H1 (cell line): ENCODE data around the gene YWHAG. TPM values are rescaled to one million over a fixed set of nuclear protein-coding genes. Genes with fewer than 3 reads are reported as not detected.
A peak's percentile ranks its signal among the peaks of the same experiment; 100 is the strongest.

Experiments used
- ASH2L ChIP-seq: fragments of 200-600, 300-600 bp; sonication (generic); IDR thresholded peaks from one replicate; pipeline ENCODE4 v1.7.1; 2017; ENCODE audit warnings: low read length
- ATF3 ChIP-seq: IDR thresholded peaks from 2 replicates; pipeline ENCODE4 v1.6.1; 2011; ENCODE audit warnings: low read depth, mild to moderate bottlenecking, low read length; ENCODE audit not compliant: insufficient read depth
- BACH1 ChIP-seq: IDR thresholded peaks from 2 replicates; pipeline ENCODE4 v1.6.1; 2012; ENCODE audit warnings: low read length, improper control_type of control experiment
- BCL11A ChIP-seq, 2 experiments: IDR thresholded peaks; one replicate each; pipeline ENCODE4 v1.6.1; 2011; ENCODE audit warnings: low read depth in 2 of 2, low read length in 2 of 2, mild to moderate bottlenecking in 2 of 2
- CHD2 ChIP-seq: IDR thresholded peaks from 2 replicates; pipeline ENCODE4 v1.6.1; 2012; ENCODE audit warnings: low read length, improper control_type of control experiment
- CTCF ChIP-seq, 3 experiments: IDR thresholded peaks; 1 replicate in 2 of 3; 2 replicates in 1 of 3; pipeline versions ENCODE4 v1.5.1 to v1.6.1; 2011; ENCODE audit warnings: low read length in 3 of 3, mild to moderate bottlenecking in 3 of 3, inconsistent platforms in 2 of 3, low read depth in 1 of 3, moderate library complexity in 1 of 3; ENCODE audit not compliant: insufficient read depth in 1 of 3; ENCODE audit errors: control extremely low read depth in 1 of 3
- EZH2 ChIP-seq: fragments of 200-600 bp; sonication (generic); IDR thresholded peaks from 2 replicates; pipeline ENCODE4 v1.7.1; 2012; ENCODE audit warnings: low read depth, mild to moderate bottlenecking, moderate library complexity, low read length, inconsistent platforms; ENCODE audit not compliant: severe bottlenecking
- FOSL1 ChIP-seq: IDR thresholded peaks from 2 replicates; pipeline ENCODE4 v1.6.1; 2011; ENCODE audit warnings: mild to moderate bottlenecking, low read depth, low read length, moderate library complexity; ENCODE audit not compliant: insufficient read depth
- JUND ChIP-seq: IDR thresholded peaks from 2 replicates; pipeline ENCODE4 v1.6.1; 2011; ENCODE audit warnings: mild to moderate bottlenecking, improper control_type of control experiment, low read length
- NANOG ChIP-seq: IDR thresholded peaks from 2 replicates; pipeline ENCODE4 v1.6.1; 2011; ENCODE audit warnings: low read length, low read depth, mild to moderate bottlenecking, inconsistent platforms; ENCODE audit not compliant: insufficient read depth, poor library complexity, severe bottlenecking
- POLR2AphosphoS5 ChIP-seq: IDR thresholded peaks from 2 replicates; pipeline ENCODE4 v1.6.1; 2011; ENCODE audit warnings: low read depth, low read length
- POU5F1 ChIP-seq: IDR thresholded peaks from 2 replicates; pipeline ENCODE4 v1.6.1; 2011; ENCODE audit warnings: low read depth, mild to moderate bottlenecking, low read length, moderate library complexity
- RBBP5 ChIP-seq: IDR thresholded peaks from 2 replicates; pipeline ENCODE4 v1.7.1; 2012; ENCODE audit warnings: low read depth, mild to moderate bottlenecking, inconsistent platforms, low read length, moderate library complexity, borderline replicate concordance
- SP4 ChIP-seq: IDR thresholded peaks from 2 replicates; pipeline ENCODE4 v1.6.1; 2012; ENCODE audit warnings: low read length, inconsistent platforms
- SRF ChIP-seq: IDR thresholded peaks from 2 replicates; pipeline ENCODE4 v1.6.1; 2011; ENCODE audit warnings: mild to moderate bottlenecking, low read depth, low read length, moderate library complexity
- TAF1 ChIP-seq: IDR thresholded peaks from 2 replicates; pipeline ENCODE4 v1.6.1; 2011; ENCODE audit warnings: mild to moderate bottlenecking, low read depth, low read length
- TCF12 ChIP-seq: IDR thresholded peaks from 2 replicates; pipeline ENCODE4 v1.6.1; 2011; ENCODE audit warnings: low read depth, mild to moderate bottlenecking, low read length
- USF2 ChIP-seq: IDR thresholded peaks from 2 replicates; pipeline ENCODE4 v1.6.1; 2011; ENCODE audit warnings: low read length, improper control_type of control experiment
- YY1 ChIP-seq: IDR thresholded peaks from 2 replicates; pipeline ENCODE4 v1.6.1; 2011; ENCODE audit warnings: low read depth, mild to moderate bottlenecking, low read length
- polyA plus RNA-seq, 7 experiments: library from polyadenylated mRNA; depleted of rRNA in 3 of 7; stranded (reverse) in 5 of 7; unstranded in 2 of 7; fragments of >200 nt in 5 of 7; fragments of 200-250 nt in 2 of 7; gene quantifications; 1 replicate in 5 of 7; 2 replicates in 1 of 7; 4 replicates in 1 of 7; pipeline versions ENCODE4 v1.2.1 to v1.2.3, GENCODE V29; 2011 to 2013; ENCODE audit warnings: missing spikeins in 2 of 7, mixed read lengths in 2 of 7
- total RNA-seq: library from RNA; stranded (reverse); fragmentation: NEBNext Ultra II Directional; extraction: Animal tissue kit (Norgen Biotek cat#: 25700); gene quantifications from 2 replicates; pipeline ENCODE4 v1.2.1, GENCODE V29; 2021

YWHAG gene
- total and polyA plus RNA-seq, 2 of the 8 experiments (the other 6 are each of a cell fraction or from before 2014, with no cell fraction given): 57.2 to 241 TPM

- TF ChIP-seq JUND (peak; percentile 62; the same call in 1 of the 2 replicates), USF2 (no peak), YY1 (no peak; the same call in 1 of the 2 replicates), BCL11A (IDR thresholded peaks at IDR 0.05; ENCODE audit: low read depth in 2 of 2, low read length in 2 of 2) (no peak), CTCF (IDR thresholded peaks at IDR 0.05; ENCODE audit: control extremely low read depth in 1 of 3, insufficient read depth in 1 of 3, low read depth in 1 of 3, low read length in 3 of 3) (peak; percentile 51 to 63 (median 60)), NANOG (no peak), POLR2AphosphoS5 (peak; percentile 80), EZH2 (no peak), TCF12 (no peak), SP4 (peak; percentile 94), SRF (no peak), POU5F1 (no peak), RBBP5 (peak; percentile 60; the same call in 1 of the 2 replicates), ASH2L (peak; percentile 55), CHD2 (no peak), BACH1 (peak; percentile 91), ATF3 (no peak), FOSL1 (no peak), TAF1 (peak; percentile 54; the same call in 1 of the 2 replicates)
Observed at GRCh38 chr7:76359111-76359977, 553 bp upstream of the YWHAG start (continued).
